Measurements from ENCODE around the gene FAM83C.

FAM83C gene

DNA sequence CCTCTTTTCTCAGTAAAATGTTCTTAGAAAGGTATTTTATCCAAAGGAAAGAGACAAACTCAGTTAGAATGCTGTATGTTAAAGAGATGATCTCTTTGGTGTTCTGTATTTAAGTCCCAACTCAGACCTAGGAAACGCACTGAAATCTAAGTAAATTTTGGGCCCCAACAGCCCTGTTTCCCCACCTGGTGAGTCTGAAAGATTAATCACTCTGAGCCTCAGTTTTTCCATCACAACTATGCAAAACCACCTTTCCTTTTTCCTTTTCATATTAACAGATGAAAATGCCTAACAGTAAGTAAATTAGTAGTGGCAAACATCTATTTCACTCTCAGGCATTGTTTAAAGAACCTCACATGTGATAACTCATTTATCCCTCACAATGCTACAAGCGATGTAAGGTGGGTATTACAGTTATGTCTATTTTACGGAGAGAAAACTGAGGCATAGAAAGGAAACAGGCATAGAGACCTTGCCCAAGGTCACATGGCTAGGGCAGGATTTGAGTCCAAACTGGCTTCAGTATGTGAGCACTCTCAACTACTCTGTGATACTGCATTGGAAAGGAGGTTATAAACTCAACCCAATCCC lies 36.0 kb upstream of the FAM83C start:
- FAIRE-seq, result no peak
- DNase-seq (ENCODE audit: insufficient read length), result no peak
- TF ChIP-seq POLR2A (IDR thresholded peaks at IDR 0.05; ENCODE audit: low read depth, low read length), result no peak
- TF ChIP-seq TAF1 (IDR thresholded peaks at IDR 0.05; ENCODE audit: borderline replicate concordance, low read depth, low read length), result no peak

GRCh38 chr20:35327074-35327976 lies 35.1 kb upstream of the FAM83C start:
- no peak for FAIRE-seq
- DNase-seq (ENCODE audit: insufficient read length), result no peak
- no peak for TF ChIP-seq TAF1 (IDR thresholded peaks at IDR 0.05; ENCODE audit: borderline replicate concordance, low read depth, low read length)
- no peak for TF ChIP-seq POLR2A (IDR thresholded peaks at IDR 0.05; ENCODE audit: low read depth, low read length)
- no peak for TF ChIP-seq POLR2AphosphoS5 (IDR thresholded peaks at IDR 0.05; ENCODE audit: low read depth, low read length)

- DNase-seq (ENCODE audit: insufficient read length), result no peak
- FAIRE-seq, result no peak
Observed at GRCh38 chr20:35326740-35327073, 34.5 kb upstream of the FAM83C start.

GRCh38 chr20:35326021-35326739 lies 34.0 kb upstream of the FAM83C start:
- TF ChIP-seq POLR2AphosphoS5 (IDR thresholded peaks at IDR 0.05; ENCODE audit: low read depth, low read length) (no peak), TAF1 (IDR thresholded peaks at IDR 0.05; ENCODE audit: borderline replicate concordance, low read depth, low read length) (no peak), POLR2A (IDR thresholded peaks at IDR 0.05; ENCODE audit: low read depth, low read length) (no peak)
- DNase-seq (ENCODE audit: insufficient read length) (no peak), FAIRE-seq (no peak)

More at GRCh38 chr20:35326740-35327073, 34.5 kb upstream of the FAM83C start:
- TF ChIP-seq POLR2AphosphoS5 (IDR thresholded peaks at IDR 0.05; ENCODE audit: low read depth, low read length) (no peak), POLR2A (IDR thresholded peaks at IDR 0.05; ENCODE audit: low read depth, low read length) (no peak), TAF1 (IDR thresholded peaks at IDR 0.05; ENCODE audit: borderline replicate concordance, low read depth, low read length) (no peak)

DNA sequence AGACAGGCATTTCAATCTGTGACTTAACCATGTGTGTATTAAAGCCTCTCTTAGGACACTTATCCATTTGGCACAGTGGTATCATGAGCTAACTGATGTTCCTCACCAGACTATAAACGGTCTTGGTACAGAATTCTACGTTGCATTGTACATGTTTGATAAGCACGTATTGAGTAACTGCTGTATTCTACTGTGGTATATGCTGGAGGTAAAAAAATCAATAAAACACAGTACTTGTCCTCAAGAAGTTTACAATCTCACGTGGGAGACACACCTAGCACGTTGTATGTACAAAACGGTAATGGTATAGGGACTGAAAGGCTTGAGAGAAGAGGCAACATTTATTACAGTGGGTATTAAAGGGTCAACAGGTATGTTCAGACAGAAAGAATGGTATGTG lies 33.2 kb upstream of the FAM83C start:
- FAIRE-seq (no peak), DNase-seq (ENCODE audit: insufficient read length) (no peak)
- TF ChIP-seq TAF1 (IDR thresholded peaks at IDR 0.05; ENCODE audit: borderline replicate concordance, low read depth, low read length) (no peak), POLR2AphosphoS5 (IDR thresholded peaks at IDR 0.05; ENCODE audit: low read depth, low read length) (no peak), POLR2A (IDR thresholded peaks at IDR 0.05; ENCODE audit: low read depth, low read length) (no peak)

- TF ChIP-seq TAF1 (IDR thresholded peaks at IDR 0.05; ENCODE audit: borderline replicate concordance, low read depth, low read length) (no peak), POLR2A (IDR thresholded peaks at IDR 0.05; ENCODE audit: low read depth, low read length) (no peak), POLR2AphosphoS5 (IDR thresholded peaks at IDR 0.05; ENCODE audit: low read depth, low read length) (no peak)
- FAIRE-seq (no peak), DNase-seq (ENCODE audit: insufficient read length) (no peak)
Observed at GRCh38 chr20:35320396-35321126, 28.3 kb upstream of the FAM83C start.

GRCh38 chr20:35319871-35320197 lies 27.6 kb upstream of the FAM83C start:
- DNase-seq (ENCODE audit: insufficient read length) (no peak), FAIRE-seq (no peak)
- no peak for TF ChIP-seq TAF1 (IDR thresholded peaks at IDR 0.05; ENCODE audit: borderline replicate concordance, low read depth, low read length)
- TF ChIP-seq POLR2AphosphoS5 (IDR thresholded peaks at IDR 0.05; ENCODE audit: low read depth, low read length), result no peak
- TF ChIP-seq POLR2A (IDR thresholded peaks at IDR 0.05; ENCODE audit: low read depth, low read length), result no peak

DNA sequence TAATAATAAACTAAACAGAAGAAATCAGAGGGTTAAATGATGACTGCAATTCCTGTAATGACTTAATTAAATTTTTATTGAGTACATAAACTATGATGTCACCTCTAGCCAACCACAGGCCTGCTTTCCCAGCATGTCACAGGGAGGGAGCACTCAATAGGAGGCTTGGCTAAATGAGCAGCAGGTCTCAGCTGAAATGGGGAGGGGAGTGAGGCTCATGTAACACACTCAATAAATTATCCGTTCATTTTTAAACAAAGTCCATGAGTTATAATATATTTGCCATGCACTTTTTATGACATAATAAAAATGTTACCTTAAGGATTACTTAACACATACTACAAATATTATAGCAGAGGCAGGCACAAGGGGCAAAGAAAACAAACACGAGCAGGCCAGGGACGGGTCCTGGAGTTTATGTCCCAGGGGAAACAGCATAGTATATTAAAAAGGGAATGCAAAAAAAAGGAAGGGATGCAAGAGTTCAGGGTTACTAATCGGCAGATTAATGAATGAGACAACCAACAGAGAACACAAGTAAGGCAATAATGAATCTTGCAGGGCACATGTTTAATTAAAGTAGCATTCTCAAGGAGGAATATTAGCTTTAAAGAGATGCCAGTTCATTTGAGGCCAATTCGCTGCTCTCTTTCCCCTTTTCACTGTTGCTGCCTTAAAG lies 27.1 kb upstream of the FAM83C start:
- TF ChIP-seq TAF1 (IDR thresholded peaks at IDR 0.05; ENCODE audit: borderline replicate concordance, low read depth, low read length) (no peak), POLR2A (IDR thresholded peaks at IDR 0.05; ENCODE audit: low read depth, low read length) (no peak), POLR2AphosphoS5 (IDR thresholded peaks at IDR 0.05; ENCODE audit: low read depth, low read length) (no peak)
- FAIRE-seq, result no peak
- no peak for DNase-seq (ENCODE audit: insufficient read length)

DNA sequence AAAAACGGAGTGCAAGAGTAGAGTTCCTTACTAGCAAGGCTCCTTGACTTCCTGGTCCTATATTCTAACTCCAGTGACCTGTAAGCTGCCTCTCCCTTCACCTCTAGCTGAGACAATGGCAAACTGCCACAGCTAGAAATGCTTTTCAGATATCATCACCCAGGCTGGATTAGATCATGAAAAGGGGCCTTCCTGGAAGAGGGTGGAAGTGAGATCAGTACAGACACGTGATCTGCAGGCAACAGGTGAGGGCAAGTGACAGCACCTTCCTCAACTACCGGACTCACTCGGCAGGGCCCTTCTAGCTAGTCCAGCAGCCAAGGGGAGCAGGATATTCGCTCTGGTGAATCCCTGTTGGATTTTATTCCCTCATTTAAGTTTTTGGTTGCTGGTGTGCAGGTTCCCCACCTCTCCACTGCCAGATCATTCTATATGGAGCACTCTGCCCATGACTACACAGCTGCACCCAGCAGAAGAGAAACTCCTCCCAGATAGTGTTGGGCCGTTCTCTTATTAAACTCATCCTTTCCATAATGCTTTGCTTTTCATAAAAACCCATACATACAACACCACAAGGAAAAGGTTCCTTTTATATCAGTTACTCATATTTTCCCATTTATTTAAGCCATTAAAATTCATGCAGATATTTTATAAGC lies 26.4 kb upstream of the FAM83C start:
- no peak for FAIRE-seq
- DNase-seq (ENCODE audit: insufficient read length), result no peak

GRCh38 chr20:35317416-35318210 lies 25.4 kb upstream of the FAM83C start:
- FAIRE-seq (no peak), DNase-seq (ENCODE audit: insufficient read length) (no peak)
- TF ChIP-seq TAF1 (IDR thresholded peaks at IDR 0.05; ENCODE audit: borderline replicate concordance, low read depth, low read length), result no peak
- TF ChIP-seq POLR2A (IDR thresholded peaks at IDR 0.05; ENCODE audit: low read depth, low read length), result no peak
- no peak for TF ChIP-seq POLR2AphosphoS5 (IDR thresholded peaks at IDR 0.05; ENCODE audit: low read depth, low read length)

More for the DNA sequence above, 26.4 kb upstream of the FAM83C start:
- TF ChIP-seq POLR2AphosphoS5 (IDR thresholded peaks at IDR 0.05; ENCODE audit: low read depth, low read length) (no peak), POLR2A (IDR thresholded peaks at IDR 0.05; ENCODE audit: low read depth, low read length) (no peak), TAF1 (IDR thresholded peaks at IDR 0.05; ENCODE audit: borderline replicate concordance, low read depth, low read length) (no peak)

Measured in GM12892 (cell line).